ENCODE measurements around the gene ETV7. TPM values are rescaled to one million over a fixed set of nuclear protein-coding genes. Genes with fewer than 3 reads are reported as not detected.
"Not testable (repeated sequence)": the region's sequence is repeated elsewhere in the genome, so short reads cannot be mapped to it uniquely, and the experiment has no call there.

The ETV7 gene
- total and polyA plus RNA-seq, 8 donors, result 0.08 to 5.6 (median 0.16) TPM; not detected in 2

GRCh38 chr6:36419310-36419709 lies 31.8 kb upstream of the ETV7 start:
- H3K4me3 ChIP-seq, result no peak overlapping the region
- no peaks in the 10 kb centered on the region for H3K9me3 ChIP-seq
- H3K27ac ChIP-seq, result no peak overlapping the region
- no peak for ATAC-seq
- intact Hi-C loops (cut with DNase I), result no loop called here
- no peaks in the 10 kb centered on the region for H3K36me3 ChIP-seq
- H3K4me1 ChIP-seq, result peaks cover 5 to 8% of the 10 kb centered on the region in 2 donors
- H3K27me3 ChIP-seq, result no peaks in the 10 kb centered on the region
- no peak for TF ChIP-seq CTCF (IDR thresholded peaks at IDR 0.05)
- DNase-seq, result no peak

DNA sequence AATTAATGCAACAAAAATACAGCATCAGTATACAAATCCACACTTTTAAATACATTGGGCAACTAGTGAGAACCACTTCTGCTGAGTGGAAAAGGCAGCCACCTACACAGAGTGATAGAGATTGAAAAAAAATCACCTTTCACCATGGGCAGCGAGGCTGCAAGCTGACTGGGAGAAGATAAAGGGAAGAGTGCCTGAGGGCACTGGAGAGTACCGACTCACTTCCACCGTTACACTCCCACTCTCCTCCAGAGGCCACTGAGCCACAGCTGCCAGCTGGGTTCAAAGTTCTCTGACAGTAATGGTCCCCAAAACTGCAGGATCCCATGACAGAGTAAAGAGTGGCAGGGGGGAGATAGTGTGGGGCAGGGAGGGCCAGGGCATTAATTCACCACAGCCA lies 31.1 kb upstream of the ETV7 start:
- peaks cover 5 to 8% of the 10 kb centered on the region in 2 donors for H3K4me1 ChIP-seq
- no peak overlapping the region for H3K4me3 ChIP-seq
- no peak for DNase-seq
- H3K36me3 ChIP-seq, result no peaks in the 10 kb centered on the region
- intact Hi-C loops (cut with DNase I), result no loop called here
- no peak for TF ChIP-seq CTCF (IDR thresholded peaks at IDR 0.05)
- H3K27me3 ChIP-seq, result no peaks in the 10 kb centered on the region
- ATAC-seq, result no peak
- no peak overlapping the region for H3K27ac ChIP-seq
- peaks cover 0 to 1% of the 10 kb centered on the region in 2 donors for H3K9me3 ChIP-seq

GRCh38 chr6:36414481-36414880 lies 27.0 kb upstream of the ETV7 start:
- no peak for ATAC-seq
- H3K27ac ChIP-seq, result no peak overlapping the region
- intact Hi-C loops (cut with DNase I), result no loop called here

DNA sequence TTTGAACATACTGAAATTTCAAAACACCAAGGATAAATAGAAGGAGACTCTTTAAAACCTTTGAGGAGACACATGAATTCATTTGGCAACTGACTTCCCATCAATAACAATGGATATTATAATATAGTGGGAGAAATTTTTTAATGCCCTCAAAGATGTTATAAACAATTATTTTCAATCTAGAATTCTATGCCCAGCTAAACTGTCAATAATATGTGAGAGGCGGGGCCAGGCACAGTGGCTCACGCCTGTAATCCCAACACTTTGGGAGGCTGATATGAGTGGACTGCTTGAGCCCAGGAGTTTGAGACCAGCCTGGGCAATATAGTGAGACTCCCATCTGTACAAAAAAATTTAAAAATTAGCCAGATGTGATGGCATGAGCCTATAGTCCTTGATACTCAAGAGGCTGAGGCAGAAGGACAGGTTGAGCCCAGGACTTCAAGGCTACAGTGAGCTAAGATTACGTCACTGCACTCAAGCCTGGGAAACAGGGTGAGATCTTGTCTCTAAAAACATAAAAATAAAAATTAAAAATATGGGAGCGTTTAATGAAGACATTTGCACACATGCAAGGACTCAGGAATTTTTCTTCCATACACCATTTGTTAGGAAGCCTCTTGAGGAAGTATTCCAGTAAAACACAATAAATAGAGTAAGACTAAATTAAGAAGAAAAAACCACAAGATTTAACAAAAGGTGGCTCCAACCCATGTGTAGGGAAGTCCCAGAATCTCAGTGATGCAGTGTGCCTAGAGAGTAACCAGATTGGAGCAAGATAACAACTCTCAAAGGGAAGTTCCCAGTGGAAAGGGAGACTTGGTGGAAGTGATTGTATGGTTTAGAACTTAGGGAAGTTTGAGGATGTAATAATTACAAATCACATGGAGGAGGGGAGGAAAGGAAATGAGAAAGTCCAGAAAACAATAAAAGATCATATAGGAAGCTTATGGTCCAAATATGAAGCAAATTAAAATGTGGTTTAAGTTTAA lies 26.3 kb upstream of the ETV7 start:
- Histone ChIP-seq H3K27ac (no peak overlapping the region), H3K9me3 (peaks cover 0 to 4% of the 10 kb centered on the region in 2 donors), H3K4me3 (no peak overlapping the region), H3K36me3 (no peaks in the 10 kb centered on the region), H3K27me3 (no peaks in the 10 kb centered on the region), H3K4me1 (no peaks in the 10 kb centered on the region)
- no peak for TF ChIP-seq CTCF (IDR thresholded peaks at IDR 0.05)
- intact Hi-C loops (cut with DNase I), result no loop called here
- ATAC-seq, result no peak
- no peak for DNase-seq

More at GRCh38 chr6:36414481-36414880, 27.0 kb upstream of the ETV7 start:
- Histone ChIP-seq H3K27me3 (no peaks in the 10 kb centered on the region), H3K4me1 (no peaks in the 10 kb centered on the region), H3K36me3 (no peaks in the 10 kb centered on the region), H3K9me3 (peaks cover 0 to 4% of the 10 kb centered on the region in 2 donors), H3K4me3 (no peak overlapping the region)
- TF ChIP-seq CTCF (IDR thresholded peaks at IDR 0.05), result no peak
- DNase-seq, result no peak

DNA sequence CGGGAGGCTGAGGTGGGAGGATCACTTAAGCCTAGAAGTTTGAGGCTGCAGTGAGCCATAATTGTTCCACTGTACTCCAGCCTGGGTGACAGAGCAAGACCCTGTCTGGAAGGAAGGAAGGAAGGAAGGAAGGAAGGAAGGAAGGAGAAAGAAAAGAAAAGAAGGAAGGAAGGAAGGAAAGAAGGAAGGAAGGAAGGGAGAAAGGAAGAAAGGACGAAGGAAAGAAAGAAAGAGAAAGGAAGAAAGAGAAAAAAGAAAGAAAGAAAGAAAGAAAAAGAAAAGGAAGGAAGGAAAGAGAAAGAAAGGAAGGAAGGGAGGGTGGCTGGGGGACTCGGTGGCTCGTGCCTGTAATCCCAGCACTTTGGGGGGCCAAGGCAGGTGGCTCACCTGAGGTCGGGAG lies 22.2 kb upstream of the ETV7 start:
- H3K27me3 ChIP-seq; DNase-seq; H3K4me1 ChIP-seq; H3K4me3 ChIP-seq; H3K36me3 ChIP-seq; ATAC-seq; H3K9me3 ChIP-seq; intact Hi-C loops (cut with DNase I); H3K27ac ChIP-seq: not testable (repeated sequence)
